Measurements from ENCODE around the gene PLA2G4D. TPM values are rescaled to one million over a fixed set of nuclear protein-coding genes. Genes with fewer than 3 reads are reported as not detected.
A peak's percentile ranks its signal among the peaks of the same experiment; 100 is the strongest.

The PLA2G4D gene
- total RNA-seq, 1 experiment from 2014 or later = not detected

GRCh38 chr15:42087460-42087859, 6.9 kb downstream of the PLA2G4D start:
- H3K27ac Mint-ChIP-seq (ENCODE audit: low read depth, unreplicated experiment) = no peak overlapping the region

GRCh38 chr15:42085721-42086120, 8.6 kb downstream of the PLA2G4D start:
- BruUV-seq (replicated peaks) = no TSS peak
- H3K27me3 Mint-ChIP-seq (ENCODE audit: insufficient read depth, unreplicated experiment) = no peaks in the 10 kb centered on the region

More at GRCh38 chr15:42087460-42087859, 6.9 kb downstream of the PLA2G4D start:
- intact Hi-C loops (cut with micrococcal nuclease) = no loop called here
- H3K9me3 Mint-ChIP-seq (ENCODE audit: unreplicated experiment) = no peaks in the 10 kb centered on the region
- TF ChIP-seq CTCF (IDR thresholded peaks at IDR 0.05; ENCODE audit: unreplicated experiment) = no peak
- BruUV-seq (replicated peaks) = no TSS peak
- H3K4me1 Mint-ChIP-seq (ENCODE audit: insufficient read depth, unreplicated experiment) = peaks cover 32% of the 10 kb centered on the region
- CTCF ChIA-PET = interaction anchor here (0.6 to 8.0 kb wide), 6 partner anchors 9 to 1753 kb away, joined by 3 to 69 read pairs (median 4); no protein-coding TSS in a partner anchor
- H3K27me3 Mint-ChIP-seq (ENCODE audit: insufficient read depth, unreplicated experiment) = no peaks in the 10 kb centered on the region
- no peak for DNase-seq (ENCODE audit: unreplicated experiment)
- POLR2A ChIA-PET = no interaction called here
- no peaks in the 10 kb centered on the region for H3K36me3 Mint-ChIP-seq (ENCODE audit: insufficient read depth, unreplicated experiment)
- no peak overlapping the region for H3K4me3 Mint-ChIP-seq (ENCODE audit: unreplicated experiment)

GRCh38 chr15:42085236-42085605, 9.1 kb downstream of the PLA2G4D start:
- Mint-ChIP-seq H3K9me3 (ENCODE audit: unreplicated experiment) (no peaks in the 10 kb centered on the region), H3K27ac (ENCODE audit: low read depth, unreplicated experiment) (peak overlapping the region; percentile 77), H3K4me3 (ENCODE audit: unreplicated experiment) (no peak overlapping the region), H3K4me1 (ENCODE audit: insufficient read depth, unreplicated experiment) (peaks cover 26% of the 10 kb centered on the region), H3K27me3 (ENCODE audit: insufficient read depth, unreplicated experiment) (no peaks in the 10 kb centered on the region), H3K36me3 (ENCODE audit: insufficient read depth, unreplicated experiment) (no peaks in the 10 kb centered on the region)
- peak; percentile 13 for DNase-seq (ENCODE audit: unreplicated experiment)
- intact Hi-C loops (cut with micrococcal nuclease) = no loop called here
- BruUV-seq (replicated peaks) = no TSS peak
- no peak for TF ChIP-seq CTCF (IDR thresholded peaks at IDR 0.05; ENCODE audit: unreplicated experiment)
- CTCF ChIA-PET = interaction anchor here (0.8 to 9.2 kb wide), 19 partner anchors 9 to 112 kb away, joined by 3 to 180 read pairs (median 6); partner anchors contain the start of genes PLA2G4D and PLA2G4E
- POLR2A ChIA-PET = interaction anchor here (1.9 to 3.6 kb wide), 3 partner anchors 9 to 53 kb away, joined by 9 to 18 read pairs (median 13); partner anchors contain the start of gene PLA2G4D

More at GRCh38 chr15:42085721-42086120, 8.6 kb downstream of the PLA2G4D start:
- Mint-ChIP-seq H3K4me3 (ENCODE audit: unreplicated experiment) (no peak overlapping the region), H3K36me3 (ENCODE audit: insufficient read depth, unreplicated experiment) (no peaks in the 10 kb centered on the region), H3K9me3 (ENCODE audit: unreplicated experiment) (no peaks in the 10 kb centered on the region), H3K4me1 (ENCODE audit: insufficient read depth, unreplicated experiment) (peaks cover 26% of the 10 kb centered on the region), H3K27ac (ENCODE audit: low read depth, unreplicated experiment) (no peak overlapping the region)
- ChIA-PET CTCF (interaction anchor here (1.2 to 9.2 kb wide), 8 partner anchors 8 to 99 kb away, joined by 4 to 180 read pairs (median 34); partner anchors contain the start of gene PLA2G4D), POLR2A (interaction anchor here (0.9 to 3.6 kb wide), 3 partner anchors 9 to 45 kb away, joined by 3 to 18 read pairs (median 9); partner anchors contain the start of gene PLA2G4D)
- DNase-seq (ENCODE audit: unreplicated experiment) = no peak
- intact Hi-C loops (cut with micrococcal nuclease) = no loop called here
- TF ChIP-seq CTCF (IDR thresholded peaks at IDR 0.05; ENCODE audit: unreplicated experiment) = no peak

GRCh38 chr15:42084465-42085235, 9.7 kb downstream of the PLA2G4D start:
- Mint-ChIP-seq H3K27me3 (ENCODE audit: insufficient read depth, unreplicated experiment) (no peaks in the 10 kb centered on the region), H3K27ac (ENCODE audit: low read depth, unreplicated experiment) (peak overlapping the region; percentile 77), H3K4me3 (ENCODE audit: unreplicated experiment) (peak overlapping the region; percentile 65)

More at GRCh38 chr15:42084465-42085235, 9.7 kb downstream of the PLA2G4D start:
- BruUV-seq (replicated peaks) = no TSS peak
- Mint-ChIP-seq H3K36me3 (ENCODE audit: insufficient read depth, unreplicated experiment) (no peaks in the 10 kb centered on the region), H3K4me1 (ENCODE audit: insufficient read depth, unreplicated experiment) (peaks cover 26% of the 10 kb centered on the region), H3K9me3 (ENCODE audit: unreplicated experiment) (no peaks in the 10 kb centered on the region)
- peak; percentile 96 for DNase-seq (ENCODE audit: unreplicated experiment)
- POLR2A ChIA-PET = interaction anchor here (0.8 to 3.6 kb wide), 8 partner anchors 10 to 591 kb away, joined by 3 to 18 read pairs (median 6); partner anchors contain the start of genes ITPKA and PLA2G4D
- peak; percentile 86 for TF ChIP-seq CTCF (IDR thresholded peaks at IDR 0.05; ENCODE audit: unreplicated experiment)
- CTCF ChIA-PET = interaction anchor here (0.6 to 9.2 kb wide), 38 partner anchors 10 to 861 kb away, joined by 3 to 180 read pairs (median 5); partner anchors contain the start of genes PLA2G4D, PLA2G4E and PLA2G4F
- intact Hi-C loops (cut with micrococcal nuclease) = loop anchor here (1.0 to 5.0 kb wide), 3 partner anchors 53 to 388 kb away; no protein-coding TSS in a partner anchor

Measured in MCF 10A (cell line).